ENCODE data around the gene MCTP1. TPM values are rescaled to one million over a fixed set of nuclear protein-coding genes. Genes with fewer than 3 reads are reported as not detected.

Gene MCTP1
- total and polyA plus RNA-seq, 9 of the 15 experiments (the other 6 are each of a cell fraction or from before 2014, with no cell fraction given), result 0.04 to 0.93 (median 0.06) TPM; not detected in 4

DNA sequence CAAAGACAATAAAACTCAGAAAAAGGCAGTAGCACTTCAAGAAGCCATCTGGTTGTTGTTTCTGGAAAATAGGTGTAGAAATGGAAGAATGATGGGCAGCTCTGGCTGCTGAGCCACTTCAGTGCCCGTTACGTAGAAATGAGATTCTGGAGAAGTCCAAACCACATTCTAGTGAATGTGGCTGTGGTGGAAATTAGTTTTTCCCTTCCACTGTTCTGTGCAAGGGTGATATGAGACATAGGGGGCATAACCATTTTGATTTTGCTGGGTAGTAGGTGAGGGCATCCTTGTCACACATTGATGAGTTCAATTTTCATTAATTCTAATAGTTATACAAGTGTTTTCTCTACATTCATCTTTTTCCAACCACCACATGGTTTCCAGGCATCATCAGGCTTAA lies 275.1 kb downstream of the MCTP1 start (continued):
- TF ChIP-seq, protein P1, sequence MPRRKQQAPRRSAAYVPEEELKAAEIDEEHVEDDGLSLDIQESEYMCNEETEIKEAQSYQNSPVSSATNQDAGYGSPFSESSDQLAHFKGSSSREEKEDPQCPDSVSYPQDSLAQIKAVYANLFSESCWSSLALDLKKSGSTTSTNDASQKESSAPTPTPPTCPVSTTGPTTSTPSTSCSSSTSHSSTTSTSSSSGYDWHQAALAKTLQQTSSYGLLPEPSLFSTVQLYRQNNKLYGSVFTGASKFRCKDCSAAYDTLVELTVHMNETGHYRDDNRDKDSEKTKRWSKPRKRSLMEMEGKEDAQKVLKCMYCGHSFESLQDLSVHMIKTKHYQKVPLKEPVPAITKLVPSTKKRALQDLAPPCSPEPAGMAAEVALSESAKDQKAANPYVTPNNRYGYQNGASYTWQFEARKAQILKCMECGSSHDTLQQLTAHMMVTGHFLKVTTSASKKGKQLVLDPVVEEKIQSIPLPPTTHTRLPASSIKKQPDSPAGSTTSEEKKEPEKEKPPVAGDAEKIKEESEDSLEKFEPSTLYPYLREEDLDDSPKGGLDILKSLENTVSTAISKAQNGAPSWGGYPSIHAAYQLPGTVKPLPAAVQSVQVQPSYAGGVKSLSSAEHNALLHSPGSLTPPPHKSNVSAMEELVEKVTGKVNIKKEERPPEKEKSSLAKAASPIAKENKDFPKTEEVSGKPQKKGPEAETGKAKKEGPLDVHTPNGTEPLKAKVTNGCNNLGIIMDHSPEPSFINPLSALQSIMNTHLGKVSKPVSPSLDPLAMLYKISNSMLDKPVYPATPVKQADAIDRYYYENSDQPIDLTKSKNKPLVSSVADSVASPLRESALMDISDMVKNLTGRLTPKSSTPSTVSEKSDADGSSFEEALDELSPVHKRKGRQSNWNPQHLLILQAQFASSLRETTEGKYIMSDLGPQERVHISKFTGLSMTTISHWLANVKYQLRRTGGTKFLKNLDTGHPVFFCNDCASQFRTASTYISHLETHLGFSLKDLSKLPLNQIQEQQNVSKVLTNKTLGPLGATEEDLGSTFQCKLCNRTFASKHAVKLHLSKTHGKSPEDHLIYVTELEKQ (CRISPR knock-in tag; IDR thresholded peaks at IDR 0.05), result no peak
- TF ChIP-seq MCM3 (IDR thresholded peaks at IDR 0.05), result no peak
- TF ChIP-seq, protein P2, sequence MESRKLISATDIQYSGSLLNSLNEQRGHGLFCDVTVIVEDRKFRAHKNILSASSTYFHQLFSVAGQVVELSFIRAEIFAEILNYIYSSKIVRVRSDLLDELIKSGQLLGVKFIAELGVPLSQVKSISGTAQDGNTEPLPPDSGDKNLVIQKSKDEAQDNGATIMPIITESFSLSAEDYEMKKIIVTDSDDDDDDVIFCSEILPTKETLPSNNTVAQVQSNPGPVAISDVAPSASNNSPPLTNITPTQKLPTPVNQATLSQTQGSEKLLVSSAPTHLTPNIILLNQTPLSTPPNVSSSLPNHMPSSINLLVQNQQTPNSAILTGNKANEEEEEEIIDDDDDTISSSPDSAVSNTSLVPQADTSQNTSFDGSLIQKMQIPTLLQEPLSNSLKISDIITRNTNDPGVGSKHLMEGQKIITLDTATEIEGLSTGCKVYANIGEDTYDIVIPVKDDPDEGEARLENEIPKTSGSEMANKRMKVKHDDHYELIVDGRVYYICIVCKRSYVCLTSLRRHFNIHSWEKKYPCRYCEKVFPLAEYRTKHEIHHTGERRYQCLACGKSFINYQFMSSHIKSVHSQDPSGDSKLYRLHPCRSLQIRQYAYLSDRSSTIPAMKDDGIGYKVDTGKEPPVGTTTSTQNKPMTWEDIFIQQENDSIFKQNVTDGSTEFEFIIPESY (CRISPR knock-in tag; IDR thresholded peaks at IDR 0.05), result no peak
- no peak for TF ChIP-seq RFX1 (IDR thresholded peaks at IDR 0.05)
- no peak for TF ChIP-seq MAFG (tag; conservative IDR thresholded peaks at IDR 0.05)
- TF ChIP-seq, protein P3, sequence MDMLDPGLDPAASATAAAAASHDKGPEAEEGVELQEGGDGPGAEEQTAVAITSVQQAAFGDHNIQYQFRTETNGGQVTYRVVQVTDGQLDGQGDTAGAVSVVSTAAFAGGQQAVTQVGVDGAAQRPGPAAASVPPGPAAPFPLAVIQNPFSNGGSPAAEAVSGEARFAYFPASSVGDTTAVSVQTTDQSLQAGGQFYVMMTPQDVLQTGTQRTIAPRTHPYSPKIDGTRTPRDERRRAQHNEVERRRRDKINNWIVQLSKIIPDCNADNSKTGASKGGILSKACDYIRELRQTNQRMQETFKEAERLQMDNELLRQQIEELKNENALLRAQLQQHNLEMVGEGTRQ (CRISPR knock-in tag; IDR thresholded peaks at IDR 0.05), result no peak
- no peak for TF ChIP-seq RBM34 (IDR thresholded peaks at IDR 0.05; ENCODE audit: borderline replicate concordance, insufficient read depth, low read length)
